H1 (cell line): ENCODE results near the gene MELK.

Experiments used
- RAD21 ChIP-seq, 2 experiments: IDR thresholded peaks in 1 of 2; conservative IDR thresholded peaks in 1 of 2; 2 replicates each; pipeline ENCODE4 v1.6.1; 2011; ENCODE audit warnings: low read depth in 2 of 2, low read length in 2 of 2, improper control_type of control experiment in 1 of 2, inconsistent platforms in 1 of 2, mild to moderate bottlenecking in 1 of 2, moderate library complexity in 1 of 2
- SRF ChIP-seq: IDR thresholded peaks from 2 replicates; pipeline ENCODE4 v1.6.1; 2011; ENCODE audit warnings: mild to moderate bottlenecking, low read depth, low read length, moderate library complexity
- TF ChIP-seq, protein P1 (sequence below), 3 experiments: IDR thresholded peaks; 1 replicate in 2 of 3; 2 replicates in 1 of 3; pipeline versions ENCODE4 v1.5.1 to v1.6.1; 2011; ENCODE audit warnings: low read length in 3 of 3, mild to moderate bottlenecking in 3 of 3, inconsistent platforms in 2 of 3, low read depth in 1 of 3, moderate library complexity in 1 of 3; ENCODE audit not compliant: insufficient read depth in 1 of 3; ENCODE audit errors: control extremely low read depth in 1 of 3

DNA sequence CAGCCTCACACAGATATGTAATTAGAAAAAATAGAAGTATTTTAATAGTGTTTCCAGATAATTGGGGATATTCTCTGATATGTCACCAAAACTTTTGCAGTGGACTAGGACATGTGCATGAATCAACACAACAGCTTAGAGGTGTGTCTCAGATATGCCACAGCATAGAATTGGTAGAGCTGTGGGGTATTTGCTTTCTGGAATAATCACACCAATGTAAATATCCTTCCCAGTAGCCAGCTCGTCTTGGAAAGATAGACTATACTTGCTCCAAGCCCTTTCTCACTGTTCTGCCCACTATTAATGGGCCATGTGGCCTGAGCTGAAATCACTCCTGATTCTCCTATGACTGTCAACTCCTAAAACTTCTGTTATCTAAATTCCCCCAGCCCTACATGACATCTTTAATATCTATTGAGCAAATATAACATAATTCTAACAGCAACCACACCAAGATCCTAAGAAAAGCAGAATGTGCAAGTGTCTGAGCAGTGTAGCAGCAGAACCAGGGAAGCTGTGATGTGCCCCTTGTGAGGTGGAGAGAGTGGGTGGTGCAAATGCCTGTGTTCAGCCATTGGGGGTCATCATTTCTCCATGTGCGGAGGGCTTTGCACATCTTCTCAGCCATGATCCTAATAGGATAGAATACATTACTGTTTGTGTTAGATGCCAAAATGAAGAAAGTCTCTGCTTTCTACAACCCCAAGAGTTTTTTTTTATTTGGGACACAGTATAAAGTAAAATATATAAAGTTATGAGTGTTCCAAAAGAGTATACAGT, 65.0 kb downstream of the MELK start:
- TF ChIP-seq SRF (no peak), RAD21 (IDR thresholded peaks at IDR 0.05 in 1 of 2, conservative IDR thresholded peaks at IDR 0.05 in 1 of 2; ENCODE audit: low read depth in 2 of 2, low read length in 2 of 2) (peak; percentile 12 to 22; a peak in 3 of 4 replicates)
- TF ChIP-seq, protein P1, sequence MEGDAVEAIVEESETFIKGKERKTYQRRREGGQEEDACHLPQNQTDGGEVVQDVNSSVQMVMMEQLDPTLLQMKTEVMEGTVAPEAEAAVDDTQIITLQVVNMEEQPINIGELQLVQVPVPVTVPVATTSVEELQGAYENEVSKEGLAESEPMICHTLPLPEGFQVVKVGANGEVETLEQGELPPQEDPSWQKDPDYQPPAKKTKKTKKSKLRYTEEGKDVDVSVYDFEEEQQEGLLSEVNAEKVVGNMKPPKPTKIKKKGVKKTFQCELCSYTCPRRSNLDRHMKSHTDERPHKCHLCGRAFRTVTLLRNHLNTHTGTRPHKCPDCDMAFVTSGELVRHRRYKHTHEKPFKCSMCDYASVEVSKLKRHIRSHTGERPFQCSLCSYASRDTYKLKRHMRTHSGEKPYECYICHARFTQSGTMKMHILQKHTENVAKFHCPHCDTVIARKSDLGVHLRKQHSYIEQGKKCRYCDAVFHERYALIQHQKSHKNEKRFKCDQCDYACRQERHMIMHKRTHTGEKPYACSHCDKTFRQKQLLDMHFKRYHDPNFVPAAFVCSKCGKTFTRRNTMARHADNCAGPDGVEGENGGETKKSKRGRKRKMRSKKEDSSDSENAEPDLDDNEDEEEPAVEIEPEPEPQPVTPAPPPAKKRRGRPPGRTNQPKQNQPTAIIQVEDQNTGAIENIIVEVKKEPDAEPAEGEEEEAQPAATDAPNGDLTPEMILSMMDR (IDR thresholded peaks at IDR 0.05; ENCODE audit: control extremely low read depth in 1 of 3, insufficient read depth in 1 of 3, low read depth in 1 of 3, low read length in 3 of 3), result peak in 1 of 3 experiments; percentile 19; a peak in 1 of 4 replicates
